ENCODE data around the gene VAV3.
"Not testable (repeated sequence)": the region's sequence is repeated elsewhere in the genome, so short reads cannot be mapped to it uniquely, and the experiment has no call there.

VAV3 gene

DNA sequence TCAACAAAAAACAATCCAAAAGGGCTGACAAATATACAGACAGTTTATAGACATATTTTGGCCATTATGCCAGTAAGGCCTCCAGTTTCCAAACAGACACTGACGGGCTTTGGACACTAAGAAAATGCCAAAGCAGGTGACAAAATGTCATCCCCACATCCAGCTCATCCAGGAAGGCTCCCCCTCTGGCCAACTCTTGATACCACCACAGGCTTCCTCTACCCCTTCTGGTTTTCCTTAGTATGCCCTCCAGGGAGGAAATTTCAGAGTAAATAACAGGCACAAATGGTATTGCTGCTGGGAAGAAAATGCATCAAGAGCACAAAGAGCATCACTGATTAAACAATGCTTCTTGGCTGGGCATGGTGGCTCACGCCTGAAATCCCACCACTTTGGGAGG lies 225.3 kb downstream of the VAV3 start:
- no peak overlapping the region for H3K4me3 ChIP-seq (ENCODE audit: low read depth in 1 of 2, low read length in 2 of 2)
- no peaks in the 10 kb centered on the region for H3K27me3 ChIP-seq (ENCODE audit: control insufficient read depth in 1 of 2, insufficient read depth in 2 of 2, low read length in 2 of 2)
- no peaks in the 10 kb centered on the region for H3K9me3 ChIP-seq (ENCODE audit: control insufficient read depth in 1 of 2, low read length in 2 of 2)
- peaks cover 0 to 4% of the 10 kb centered on the region in 2 donors for H3K4me1 ChIP-seq (ENCODE audit: control insufficient read depth in 1 of 2, insufficient read depth in 2 of 2, low read length in 2 of 2)
- no peak overlapping the region for H3K27ac ChIP-seq (ENCODE audit: low read depth, low read length)
- no peak overlapping the region for H3K9ac ChIP-seq (ENCODE audit: low read depth in 1 of 2, low read length in 2 of 2)
- H3K36me3 ChIP-seq (ENCODE audit: control insufficient read depth in 1 of 2, insufficient read depth in 2 of 2, low read length in 2 of 2), result no peaks in the 10 kb centered on the region

DNA sequence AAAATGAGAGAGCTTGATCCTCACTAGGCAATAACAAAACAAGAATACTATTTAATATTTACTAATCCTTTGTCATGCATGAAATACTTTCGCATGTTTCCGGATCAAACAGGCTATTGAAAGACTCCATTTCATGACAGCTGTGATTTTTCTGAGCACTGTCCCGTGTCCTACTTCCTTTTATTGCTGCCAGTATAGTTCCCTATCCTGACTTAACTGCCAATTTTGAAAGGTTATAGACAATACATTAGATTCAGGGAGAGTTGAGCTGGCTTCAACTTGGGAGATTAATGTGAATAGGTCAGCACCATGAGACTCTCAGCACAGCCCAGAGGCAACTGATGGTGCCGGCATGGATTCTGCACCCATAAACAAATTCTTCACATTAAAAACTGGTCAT lies 225.8 kb downstream of the VAV3 start:
- Histone ChIP-seq H3K27me3 (ENCODE audit: control insufficient read depth in 1 of 2, insufficient read depth in 2 of 2, low read length in 2 of 2) (no peaks in the 10 kb centered on the region), H3K9me3 (ENCODE audit: control insufficient read depth in 1 of 2, low read length in 2 of 2) (no peaks in the 10 kb centered on the region), H3K4me1 (ENCODE audit: control insufficient read depth in 1 of 2, insufficient read depth in 2 of 2, low read length in 2 of 2) (peaks cover 0 to 4% of the 10 kb centered on the region in 2 donors), H3K36me3 (ENCODE audit: control insufficient read depth in 1 of 2, insufficient read depth in 2 of 2, low read length in 2 of 2) (no peaks in the 10 kb centered on the region), H3K9ac (ENCODE audit: low read depth in 1 of 2, low read length in 2 of 2) (no peak overlapping the region), H3K4me3 (ENCODE audit: low read depth in 1 of 2, low read length in 2 of 2) (no peak overlapping the region), H3K27ac (ENCODE audit: low read depth, low read length) (no peak overlapping the region)

DNA sequence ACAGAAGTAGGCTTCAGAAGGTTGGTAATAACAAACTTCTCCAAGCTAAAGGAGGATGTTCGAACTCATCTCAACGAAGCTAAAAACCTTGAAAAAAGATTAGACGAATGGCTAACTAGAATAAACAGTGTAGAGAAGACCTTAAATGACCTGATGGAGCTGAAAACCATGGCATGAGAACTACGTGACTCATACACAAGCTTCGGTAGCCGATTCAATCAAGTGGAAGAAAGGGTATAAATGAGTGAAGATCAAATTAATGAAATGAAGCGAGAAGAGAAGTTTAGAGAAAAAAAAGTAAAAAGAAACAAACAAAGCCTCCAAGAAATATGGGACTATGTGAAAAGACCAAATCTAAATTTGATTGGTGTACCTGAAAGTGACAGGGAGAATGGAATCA lies 231.6 kb downstream of the VAV3 start:
- H3K9ac ChIP-seq (ENCODE audit: low read depth in 1 of 2, low read length in 2 of 2); H3K27me3 ChIP-seq (ENCODE audit: control insufficient read depth in 1 of 2, insufficient read depth in 2 of 2, low read length in 2 of 2); H3K4me1 ChIP-seq (ENCODE audit: control insufficient read depth in 1 of 2, insufficient read depth in 2 of 2, low read length in 2 of 2); H3K36me3 ChIP-seq (ENCODE audit: control insufficient read depth in 1 of 2, insufficient read depth in 2 of 2, low read length in 2 of 2); H3K9me3 ChIP-seq (ENCODE audit: control insufficient read depth in 1 of 2, low read length in 2 of 2); H3K4me3 ChIP-seq (ENCODE audit: low read depth in 1 of 2, low read length in 2 of 2); H3K27ac ChIP-seq (ENCODE audit: low read depth, low read length): not testable (repeated sequence)

GRCh38 chr1:107727866-107728265 lies 237.1 kb downstream of the VAV3 start:
- H3K27me3 ChIP-seq (ENCODE audit: control insufficient read depth in 1 of 2, insufficient read depth in 2 of 2, low read length in 2 of 2), result no peaks in the 10 kb centered on the region
- no peaks in the 10 kb centered on the region for H3K36me3 ChIP-seq (ENCODE audit: control insufficient read depth in 1 of 2, insufficient read depth in 2 of 2, low read length in 2 of 2)
- H3K4me1 ChIP-seq (ENCODE audit: control insufficient read depth in 1 of 2, insufficient read depth in 2 of 2, low read length in 2 of 2), result no peaks in the 10 kb centered on the region
- H3K9me3 ChIP-seq (ENCODE audit: control insufficient read depth in 1 of 2, low read length in 2 of 2), result no peaks in the 10 kb centered on the region
- H3K4me3 ChIP-seq (ENCODE audit: low read depth in 1 of 2, low read length in 2 of 2), result no peak overlapping the region
- H3K27ac ChIP-seq (ENCODE audit: low read depth, low read length), result no peak overlapping the region
- H3K9ac ChIP-seq (ENCODE audit: low read depth in 1 of 2, low read length in 2 of 2), result no peak overlapping the region

GRCh38 chr1:107726860-107727259 lies 238.1 kb downstream of the VAV3 start:
- Histone ChIP-seq H3K36me3 (ENCODE audit: control insufficient read depth in 1 of 2, insufficient read depth in 2 of 2, low read length in 2 of 2) (no peaks in the 10 kb centered on the region), H3K9ac (ENCODE audit: low read depth in 1 of 2, low read length in 2 of 2) (no peak overlapping the region), H3K4me1 (ENCODE audit: control insufficient read depth in 1 of 2, insufficient read depth in 2 of 2, low read length in 2 of 2) (no peaks in the 10 kb centered on the region), H3K9me3 (ENCODE audit: control insufficient read depth in 1 of 2, low read length in 2 of 2) (no peaks in the 10 kb centered on the region), H3K27ac (ENCODE audit: low read depth, low read length) (no peak overlapping the region), H3K27me3 (ENCODE audit: control insufficient read depth in 1 of 2, insufficient read depth in 2 of 2, low read length in 2 of 2) (no peaks in the 10 kb centered on the region), H3K4me3 (ENCODE audit: low read depth in 1 of 2, low read length in 2 of 2) (no peak overlapping the region)

- Histone ChIP-seq H3K36me3 (ENCODE audit: control insufficient read depth in 1 of 2, insufficient read depth in 2 of 2, low read length in 2 of 2) (no peaks in the 10 kb centered on the region), H3K9me3 (ENCODE audit: control insufficient read depth in 1 of 2, low read length in 2 of 2) (no peaks in the 10 kb centered on the region), H3K9ac (ENCODE audit: low read depth in 1 of 2, low read length in 2 of 2) (no peak overlapping the region), H3K4me3 (ENCODE audit: low read depth in 1 of 2, low read length in 2 of 2) (no peak overlapping the region), H3K27me3 (ENCODE audit: control insufficient read depth in 1 of 2, insufficient read depth in 2 of 2, low read length in 2 of 2) (no peaks in the 10 kb centered on the region), H3K27ac (ENCODE audit: low read depth, low read length) (no peak overlapping the region), H3K4me1 (ENCODE audit: control insufficient read depth in 1 of 2, insufficient read depth in 2 of 2, low read length in 2 of 2) (no peaks in the 10 kb centered on the region)
Measured at GRCh38 chr1:107724648-107725047, 240.3 kb downstream of the VAV3 start.

- not testable (repeated sequence) for H3K27me3 ChIP-seq (ENCODE audit: control insufficient read depth in 1 of 2, insufficient read depth in 2 of 2, low read length in 2 of 2); H3K9me3 ChIP-seq (ENCODE audit: control insufficient read depth in 1 of 2, low read length in 2 of 2); H3K4me3 ChIP-seq (ENCODE audit: low read depth in 1 of 2, low read length in 2 of 2); H3K36me3 ChIP-seq (ENCODE audit: control insufficient read depth in 1 of 2, insufficient read depth in 2 of 2, low read length in 2 of 2); H3K27ac ChIP-seq (ENCODE audit: low read depth, low read length); H3K9ac ChIP-seq (ENCODE audit: low read depth in 1 of 2, low read length in 2 of 2); H3K4me1 ChIP-seq (ENCODE audit: control insufficient read depth in 1 of 2, insufficient read depth in 2 of 2, low read length in 2 of 2)
Measured at GRCh38 chr1:107720210-107720609, 244.8 kb downstream of the VAV3 start.

DNA sequence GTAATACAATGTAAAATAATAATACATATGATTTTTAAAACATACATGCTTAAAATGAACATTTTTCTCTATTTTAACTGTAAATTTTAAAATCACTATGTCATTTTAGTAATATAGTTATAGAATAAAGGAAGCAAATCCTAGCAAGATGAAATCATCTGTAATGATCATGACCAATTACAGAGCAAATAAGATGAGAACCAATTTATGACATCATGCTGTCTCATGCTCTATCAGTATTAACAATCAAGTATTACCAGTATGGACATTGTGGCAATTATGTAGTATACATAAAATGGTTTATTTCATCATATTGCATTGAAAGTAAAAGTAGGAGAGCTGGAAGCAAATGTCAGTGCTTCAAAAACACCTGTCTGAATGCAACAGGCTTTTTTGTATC lies 255.0 kb downstream of the VAV3 start:
- Histone ChIP-seq H3K4me1 (ENCODE audit: control insufficient read depth in 1 of 2, insufficient read depth in 2 of 2, low read length in 2 of 2) (no peaks in the 10 kb centered on the region), H3K9ac (ENCODE audit: low read depth in 1 of 2, low read length in 2 of 2) (no peak overlapping the region), H3K27me3 (ENCODE audit: control insufficient read depth in 1 of 2, insufficient read depth in 2 of 2, low read length in 2 of 2) (no peaks in the 10 kb centered on the region), H3K9me3 (ENCODE audit: control insufficient read depth in 1 of 2, low read length in 2 of 2) (no peaks in the 10 kb centered on the region), H3K36me3 (ENCODE audit: control insufficient read depth in 1 of 2, insufficient read depth in 2 of 2, low read length in 2 of 2) (no peaks in the 10 kb centered on the region), H3K27ac (ENCODE audit: low read depth, low read length) (no peak overlapping the region), H3K4me3 (ENCODE audit: low read depth in 1 of 2, low read length in 2 of 2) (no peak overlapping the region)

DNA sequence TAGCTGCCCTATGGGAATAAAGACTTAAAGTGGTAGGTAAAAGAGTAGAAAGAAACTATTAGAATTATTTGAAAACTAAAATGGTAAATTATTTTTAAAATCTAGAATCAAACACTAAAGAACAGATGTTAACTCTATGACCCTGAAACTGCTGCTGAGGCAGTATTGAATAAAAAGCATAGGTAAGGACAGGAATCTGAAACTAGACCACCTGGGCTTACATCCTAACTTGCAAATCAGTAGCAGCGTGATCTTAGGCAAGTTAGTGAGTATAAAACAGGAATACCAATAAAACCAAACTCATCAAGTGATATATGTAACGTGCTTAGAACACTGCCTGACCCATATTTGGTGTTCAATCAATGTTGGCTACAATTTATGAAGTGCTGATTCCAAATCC lies 257.9 kb downstream of the VAV3 start:
- H3K27me3 ChIP-seq (ENCODE audit: control insufficient read depth in 1 of 2, insufficient read depth in 2 of 2, low read length in 2 of 2), result no peaks in the 10 kb centered on the region

DNA sequence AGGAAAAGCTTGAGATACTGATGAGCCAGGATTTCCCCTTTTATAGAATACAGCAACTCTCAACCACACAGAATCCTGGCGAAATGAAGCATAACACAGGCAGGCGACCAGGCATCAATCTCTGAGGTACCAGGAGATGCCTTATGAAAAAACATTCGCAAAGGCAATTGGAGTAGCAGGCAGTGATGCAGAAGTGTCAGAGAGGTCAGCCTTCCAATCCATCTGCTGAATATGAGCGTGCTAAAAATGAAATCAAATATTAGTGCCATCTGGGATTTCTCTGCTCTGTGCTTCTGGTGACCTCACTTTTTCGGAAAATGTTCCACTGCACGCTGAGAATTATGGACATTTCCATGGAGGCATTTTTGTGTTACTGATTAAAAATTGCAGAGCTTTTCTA lies 258.8 kb downstream of the VAV3 start:
- no peak overlapping the region for H3K27ac ChIP-seq (ENCODE audit: low read depth, low read length)
- no peak overlapping the region for H3K9ac ChIP-seq (ENCODE audit: low read depth in 1 of 2, low read length in 2 of 2)
- no peaks in the 10 kb centered on the region for H3K4me1 ChIP-seq (ENCODE audit: control insufficient read depth in 1 of 2, insufficient read depth in 2 of 2, low read length in 2 of 2)
- H3K36me3 ChIP-seq (ENCODE audit: control insufficient read depth in 1 of 2, insufficient read depth in 2 of 2, low read length in 2 of 2), result no peaks in the 10 kb centered on the region
- no peak overlapping the region for H3K4me3 ChIP-seq (ENCODE audit: low read depth in 1 of 2, low read length in 2 of 2)
- H3K9me3 ChIP-seq (ENCODE audit: control insufficient read depth in 1 of 2, low read length in 2 of 2), result no peaks in the 10 kb centered on the region
- no peaks in the 10 kb centered on the region for H3K27me3 ChIP-seq (ENCODE audit: control insufficient read depth in 1 of 2, insufficient read depth in 2 of 2, low read length in 2 of 2)

More for the DNA sequence above, 257.9 kb downstream of the VAV3 start:
- Histone ChIP-seq H3K9ac (ENCODE audit: low read depth in 1 of 2, low read length in 2 of 2) (no peak overlapping the region), H3K27ac (ENCODE audit: low read depth, low read length) (no peak overlapping the region), H3K4me1 (ENCODE audit: control insufficient read depth in 1 of 2, insufficient read depth in 2 of 2, low read length in 2 of 2) (no peaks in the 10 kb centered on the region), H3K9me3 (ENCODE audit: control insufficient read depth in 1 of 2, low read length in 2 of 2) (no peaks in the 10 kb centered on the region), H3K36me3 (ENCODE audit: control insufficient read depth in 1 of 2, insufficient read depth in 2 of 2, low read length in 2 of 2) (no peaks in the 10 kb centered on the region), H3K4me3 (ENCODE audit: low read depth in 1 of 2, low read length in 2 of 2) (no peak overlapping the region)

- H3K4me3 ChIP-seq (ENCODE audit: low read depth in 1 of 2, low read length in 2 of 2), result no peak overlapping the region
- H3K27ac ChIP-seq (ENCODE audit: low read depth, low read length), result no peak overlapping the region
- no peaks in the 10 kb centered on the region for H3K27me3 ChIP-seq (ENCODE audit: control insufficient read depth in 1 of 2, insufficient read depth in 2 of 2, low read length in 2 of 2)
- no peaks in the 10 kb centered on the region for H3K9me3 ChIP-seq (ENCODE audit: control insufficient read depth in 1 of 2, low read length in 2 of 2)
- no peaks in the 10 kb centered on the region for H3K4me1 ChIP-seq (ENCODE audit: control insufficient read depth in 1 of 2, insufficient read depth in 2 of 2, low read length in 2 of 2)
- H3K36me3 ChIP-seq (ENCODE audit: control insufficient read depth in 1 of 2, insufficient read depth in 2 of 2, low read length in 2 of 2), result no peaks in the 10 kb centered on the region
- no peak overlapping the region for H3K9ac ChIP-seq (ENCODE audit: low read depth in 1 of 2, low read length in 2 of 2)
Measured at GRCh38 chr1:107704911-107705310, 260.1 kb downstream of the VAV3 start.

All from duodenal mucosa (tissue), 2 donors.